A172 (cell line): ENCODE measurements around the gene DCLRE1C. TPM values are rescaled to one million over a fixed set of nuclear protein-coding genes. Genes with fewer than 3 reads are reported as not detected.
"Not testable (repeated sequence)": the region's sequence is repeated elsewhere in the genome, so short reads cannot be mapped to it uniquely, and the experiment has no call there.

Source experiments
- DNase-seq: peaks from one replicate; pipeline ENCODE4 v3.0.0-alpha.2; 2015; ENCODE audit warnings: low spot score
- total RNA-seq: library from RNA; depleted of rRNA; stranded (reverse); fragments of >200 nt; shearing (Covaris generic); gene quantifications from 2 replicates; pipeline ENCODE4 v1.2.3, GENCODE V29; 2014; rRNA removed

The DCLRE1C gene
- total RNA-seq: 13.3 and 14.4 TPM in 2 replicates

DNA sequence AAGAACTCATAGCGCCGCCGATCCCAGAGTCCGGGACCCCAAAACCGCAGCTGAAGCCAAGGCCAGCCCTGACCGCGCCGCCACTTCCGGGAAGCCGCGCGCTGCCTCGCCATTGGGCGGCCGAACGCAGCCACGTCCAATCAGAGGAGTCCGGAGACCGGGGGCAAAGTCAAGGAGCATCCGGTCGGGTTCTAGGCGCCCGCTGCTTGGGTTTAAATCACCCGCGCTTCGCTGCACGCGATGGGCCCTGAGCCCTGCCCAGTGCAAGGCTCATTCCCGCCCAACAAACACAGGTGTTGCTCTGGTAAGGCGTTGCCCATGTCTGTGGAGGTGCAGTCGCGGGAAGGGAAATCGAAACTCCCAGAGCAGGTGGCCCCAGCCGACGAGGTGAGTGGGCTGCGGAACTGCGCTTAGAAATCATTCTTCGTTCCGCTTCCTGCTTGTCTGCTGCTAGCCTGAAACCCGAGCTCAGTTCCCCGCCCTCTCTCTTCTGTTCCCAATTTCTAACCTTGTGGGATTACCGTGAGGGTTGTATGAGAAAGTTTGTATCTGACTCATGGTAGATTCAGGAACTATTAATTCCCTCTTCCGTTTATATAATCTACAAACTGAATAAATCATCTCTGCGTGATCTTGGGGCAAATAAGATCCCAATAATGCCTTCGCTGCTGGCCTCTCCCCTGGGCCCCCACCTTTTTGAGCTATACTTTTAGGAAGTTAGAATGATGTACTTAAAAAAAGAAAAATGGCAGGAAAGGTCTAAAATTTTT, at the start of gene DCLRE1C:
Gene DCLRE1C, minus strand, starts transcription at position 96 of the 770 bp plus-strand sequence. Its CDS starts 86 bp downstream, at position 10.
- peak; percentile 88 for DNase-seq

DNA sequence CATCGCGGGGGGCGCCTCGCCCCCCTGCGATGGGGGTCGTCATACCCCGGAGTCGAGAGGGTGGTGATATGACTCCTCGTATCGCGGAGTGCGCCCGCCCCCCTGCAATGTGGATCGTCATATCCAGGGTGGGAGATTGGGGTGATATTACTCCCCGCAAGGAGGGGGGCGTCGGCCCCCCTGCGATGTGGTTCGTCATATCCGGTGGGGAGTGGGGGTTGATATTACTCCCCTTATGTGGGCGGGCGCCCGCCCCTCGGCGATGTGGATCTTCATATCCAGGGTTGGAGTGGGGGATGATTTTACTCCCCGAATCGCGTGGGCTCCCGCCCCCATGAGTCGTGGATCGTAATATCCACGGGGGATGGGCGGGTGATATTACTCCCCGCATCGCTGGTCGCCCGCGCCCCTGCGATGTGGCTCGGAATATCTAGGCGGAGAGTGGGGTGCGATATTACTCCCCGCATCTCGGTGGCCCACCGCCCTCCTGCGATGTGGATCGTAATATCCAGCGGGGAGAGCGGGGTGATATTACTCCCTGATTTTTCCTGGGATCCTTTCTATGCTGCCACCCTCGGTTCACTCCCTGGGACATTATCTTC, 42.2 kb upstream of the DCLRE1C start:
- DNase-seq: no peak

DNA sequence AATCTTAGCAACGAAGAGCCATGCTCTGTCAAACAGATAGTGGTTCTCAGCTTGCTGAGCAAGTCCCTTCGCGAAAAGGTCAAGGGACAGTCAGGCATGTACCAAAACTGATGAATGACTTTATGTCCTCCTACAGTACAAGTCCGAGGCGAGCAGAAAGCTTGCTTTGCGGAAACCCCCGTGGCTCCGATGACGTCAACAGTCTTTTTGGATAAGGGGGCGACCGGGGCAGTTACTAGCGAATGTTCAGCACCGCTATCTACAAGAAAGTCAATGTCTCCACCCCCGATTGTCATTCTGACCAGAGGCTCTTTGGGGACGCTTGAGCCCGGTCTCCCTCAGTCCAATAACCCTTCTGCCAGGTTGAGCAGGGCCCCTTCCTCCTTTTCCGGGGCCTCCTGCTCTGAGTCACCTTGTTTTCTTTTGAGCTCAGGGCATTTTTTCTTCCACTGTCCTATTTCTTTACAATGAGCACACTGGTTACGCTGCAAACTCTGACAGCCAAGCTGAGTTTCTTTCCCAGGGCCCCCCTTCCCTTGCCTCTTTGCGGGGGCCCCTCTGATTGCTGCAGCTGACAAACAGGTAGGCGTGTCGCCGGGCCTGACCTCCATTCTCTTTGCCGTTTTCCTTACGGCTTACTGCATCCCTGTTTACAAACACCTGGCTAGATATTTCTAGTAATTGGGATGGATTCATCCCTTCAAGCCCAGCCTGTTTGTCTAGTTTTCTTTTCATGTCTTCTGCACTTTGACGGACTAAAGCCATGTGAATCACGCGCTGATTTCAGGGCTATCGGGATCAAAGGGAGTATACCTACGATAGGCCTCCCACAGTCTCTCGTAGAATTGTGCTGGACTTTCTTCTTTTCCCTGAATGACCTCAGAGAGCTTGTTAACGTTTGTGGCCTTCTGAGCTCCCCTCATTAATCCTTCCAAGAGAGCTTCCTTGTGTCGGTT, 39.9 kb upstream of the DCLRE1C start:
- not testable (repeated sequence) for DNase-seq

DNA sequence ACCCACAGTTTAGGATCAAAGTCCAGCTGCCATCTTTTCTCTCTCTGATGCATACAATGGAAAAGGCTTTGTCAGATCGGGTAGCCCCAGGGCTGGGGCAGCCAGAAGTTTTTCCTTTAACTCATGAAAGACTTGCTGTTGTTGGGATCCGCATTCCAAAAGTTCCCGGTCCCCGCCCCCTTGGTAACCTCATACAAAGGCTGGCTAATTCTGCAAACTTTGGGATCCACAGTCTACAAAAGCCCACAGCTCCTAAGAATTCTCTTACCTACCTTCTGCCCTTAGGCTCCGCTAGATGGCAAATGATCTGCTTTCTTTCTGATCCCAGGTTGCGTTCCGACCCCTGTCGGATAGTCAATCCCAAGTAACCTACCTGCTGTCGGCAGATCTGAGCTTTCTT, 38.4 kb upstream of the DCLRE1C start:
- not testable (repeated sequence) for DNase-seq

DNA sequence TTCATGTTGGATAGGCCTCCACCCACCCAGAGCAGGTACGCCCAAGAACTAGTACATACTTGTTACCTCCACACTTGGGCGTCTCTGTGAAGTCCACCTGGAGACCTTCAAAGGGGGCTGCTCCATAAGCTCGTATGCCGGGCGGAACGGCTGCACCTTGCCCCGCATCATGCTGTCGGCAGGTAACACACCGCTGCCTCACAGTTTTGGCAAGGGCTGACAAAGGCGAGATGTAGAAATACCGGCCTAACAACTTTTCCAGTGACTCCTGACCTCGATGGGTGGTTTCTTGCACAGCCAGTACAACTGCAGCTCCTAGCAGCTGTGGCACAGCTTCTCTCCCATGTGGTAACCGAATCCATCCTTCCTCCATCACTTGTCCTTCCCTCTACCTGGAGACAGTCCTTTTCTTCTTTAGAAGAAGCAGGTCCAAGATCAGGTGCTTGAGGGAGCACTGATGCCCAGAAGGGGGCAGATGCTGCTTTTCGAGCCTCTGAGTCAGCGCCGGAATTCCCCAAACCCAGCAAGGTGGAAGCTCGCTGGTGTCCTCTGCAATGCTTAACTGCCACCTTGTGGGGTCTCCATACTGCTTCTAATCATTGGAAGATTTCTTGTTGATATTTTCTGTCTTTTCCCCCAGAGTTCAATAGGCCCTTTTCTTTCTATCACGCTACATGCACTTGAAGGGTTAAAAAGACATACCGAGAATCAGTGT, 37.3 kb upstream of the DCLRE1C start:
- DNase-seq: peak; percentile 39

DNA sequence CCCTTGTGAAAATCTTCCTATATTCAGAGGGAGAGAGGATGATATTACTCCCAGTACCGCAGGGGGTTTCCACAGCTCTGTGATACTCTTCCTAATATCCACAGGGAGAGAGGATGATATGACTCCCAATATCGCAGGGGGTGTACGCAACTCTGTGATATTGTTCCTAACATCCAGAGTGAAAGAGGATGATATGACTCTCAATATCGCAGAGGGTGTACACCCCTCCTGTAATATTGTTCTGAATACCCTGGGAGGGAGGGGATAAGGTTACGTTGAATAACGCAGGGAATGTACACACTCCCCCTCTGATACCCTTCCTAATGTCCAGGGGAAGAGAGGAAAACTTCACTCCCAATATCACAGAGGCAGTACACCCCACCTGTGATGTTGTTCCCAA, 35.7 kb upstream of the DCLRE1C start:
- DNase-seq: not testable (repeated sequence)

DNA sequence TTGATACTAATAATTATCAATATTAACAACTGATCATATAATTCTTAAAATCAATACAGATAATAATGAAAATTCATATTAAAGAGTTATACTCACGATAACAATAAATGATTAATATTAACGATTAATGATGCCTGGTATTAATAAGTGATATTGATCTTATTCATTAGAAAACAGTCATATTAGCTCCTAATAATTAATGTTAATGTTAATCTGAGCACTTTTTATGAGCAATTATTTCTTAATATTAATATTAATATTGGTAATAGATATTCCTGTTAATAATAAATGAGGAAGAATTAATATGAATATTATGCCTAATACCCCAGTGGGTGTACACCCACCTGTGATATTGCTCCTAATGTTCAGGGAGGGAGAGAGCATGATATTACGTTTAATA, 28.8 kb upstream of the DCLRE1C start:
- no peak for DNase-seq

DNA sequence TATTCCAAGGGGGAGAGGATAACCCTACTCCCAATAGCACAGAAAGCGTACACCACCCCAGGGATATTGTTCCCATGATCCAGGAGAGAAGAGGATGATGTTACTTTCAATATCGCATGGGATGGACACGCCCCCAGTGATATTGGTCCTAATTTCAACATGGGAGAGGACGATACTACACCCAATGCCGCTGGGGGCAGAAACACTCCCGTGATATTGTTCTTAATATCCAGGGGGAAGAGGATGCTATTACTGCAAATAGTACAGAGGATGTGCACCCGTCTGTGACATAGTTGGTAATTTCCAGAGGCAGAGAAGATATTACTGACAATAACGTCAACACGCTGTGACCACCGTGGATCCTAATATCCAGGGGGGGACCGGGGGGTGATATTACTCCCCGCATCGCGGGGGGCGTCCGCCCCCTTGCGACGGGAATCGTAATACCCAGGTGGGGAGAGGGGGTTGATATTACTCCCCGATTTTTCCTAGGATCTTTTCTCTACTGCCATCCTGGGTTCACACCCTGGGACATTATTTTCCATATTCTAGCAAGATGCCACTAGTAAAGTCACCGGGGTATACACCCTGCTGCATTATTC, 21.9 kb upstream of the DCLRE1C start:
- no peak for DNase-seq

DNA sequence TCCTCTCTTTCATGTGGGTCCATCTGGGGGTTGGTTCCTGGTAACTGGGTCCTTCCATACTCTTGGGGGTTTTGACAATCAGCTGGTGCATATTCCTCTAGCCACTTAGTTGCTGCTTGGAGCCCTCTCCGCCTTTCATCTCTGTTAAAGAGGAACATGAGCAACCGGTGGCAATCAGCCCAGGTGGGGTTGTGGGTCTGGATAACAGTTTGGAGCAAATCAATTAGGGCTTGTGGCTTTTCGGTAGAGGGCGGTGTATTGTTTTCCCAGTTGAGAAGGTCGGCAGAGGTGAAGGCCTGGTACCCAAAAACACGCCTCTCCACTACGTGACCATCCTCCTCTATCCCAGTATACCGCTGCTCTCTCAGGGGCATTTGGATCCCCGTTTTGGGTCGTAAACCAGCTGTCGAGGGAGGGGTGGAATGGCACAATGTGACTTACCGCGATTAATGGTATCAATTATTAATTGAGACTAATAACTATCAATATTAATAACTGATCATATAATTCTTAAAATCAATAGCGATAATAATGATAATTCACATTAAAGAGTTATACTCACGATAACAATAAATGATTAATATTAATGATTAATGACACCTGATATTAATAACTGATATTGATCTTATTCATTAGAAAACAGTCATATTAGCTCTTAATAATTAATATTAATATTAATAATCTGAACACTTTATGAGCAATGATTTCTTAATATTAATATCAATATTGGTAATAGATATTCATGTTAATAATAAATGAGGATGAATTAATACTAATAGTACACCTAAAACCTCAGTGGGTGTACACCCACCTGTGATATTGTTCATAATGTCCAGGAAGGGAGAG, 20.5 kb upstream of the DCLRE1C start:
- not testable (repeated sequence) for DNase-seq

DNA sequence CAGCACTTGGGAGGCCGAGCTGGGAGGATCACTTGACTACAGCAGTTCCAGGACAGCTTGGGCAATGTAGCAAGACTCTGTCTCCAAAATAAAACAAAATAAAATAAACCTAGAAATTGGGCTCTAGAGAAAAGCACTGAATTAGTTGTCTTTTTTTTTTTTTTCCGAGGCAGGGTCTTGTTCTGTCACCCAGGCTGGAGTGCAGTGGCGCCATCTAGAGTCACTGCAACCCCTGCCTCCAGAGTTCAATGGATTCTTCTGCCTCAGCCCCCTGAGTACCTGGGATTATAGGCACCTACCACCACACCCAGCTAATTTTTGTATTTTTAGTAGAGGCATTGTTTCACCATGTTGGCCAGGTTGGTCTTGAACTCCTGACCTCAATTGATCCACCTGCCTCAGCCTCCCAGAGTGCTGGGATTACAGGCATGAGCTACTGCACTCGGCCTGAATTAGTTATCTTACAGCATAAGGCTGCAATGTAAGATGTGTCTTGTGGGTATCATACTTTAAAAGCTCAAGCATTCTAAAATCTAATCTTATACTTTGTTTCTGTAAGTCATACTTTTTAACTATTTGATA, 18.1 kb upstream of the DCLRE1C start:
- no peak for DNase-seq

DNA sequence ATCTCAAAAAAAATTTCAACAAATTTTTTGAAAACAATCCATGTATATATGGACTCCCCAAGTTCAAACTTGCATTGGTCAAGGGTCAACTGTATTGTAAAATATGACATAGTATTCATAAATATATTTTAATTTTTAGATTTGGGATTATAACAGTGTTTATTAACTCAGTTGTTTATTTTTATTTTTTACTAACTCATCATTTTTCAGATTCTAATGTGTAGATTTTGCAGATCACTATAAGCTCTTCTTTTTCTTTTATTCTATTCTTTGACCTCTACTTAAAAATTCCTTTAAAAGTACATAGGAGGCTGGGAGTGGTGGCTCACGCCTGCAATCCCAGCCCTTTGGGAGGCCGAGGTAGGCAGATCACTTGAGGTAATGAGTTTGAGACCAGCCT, 14.0 kb upstream of the DCLRE1C start:
- no peak for DNase-seq

DNA sequence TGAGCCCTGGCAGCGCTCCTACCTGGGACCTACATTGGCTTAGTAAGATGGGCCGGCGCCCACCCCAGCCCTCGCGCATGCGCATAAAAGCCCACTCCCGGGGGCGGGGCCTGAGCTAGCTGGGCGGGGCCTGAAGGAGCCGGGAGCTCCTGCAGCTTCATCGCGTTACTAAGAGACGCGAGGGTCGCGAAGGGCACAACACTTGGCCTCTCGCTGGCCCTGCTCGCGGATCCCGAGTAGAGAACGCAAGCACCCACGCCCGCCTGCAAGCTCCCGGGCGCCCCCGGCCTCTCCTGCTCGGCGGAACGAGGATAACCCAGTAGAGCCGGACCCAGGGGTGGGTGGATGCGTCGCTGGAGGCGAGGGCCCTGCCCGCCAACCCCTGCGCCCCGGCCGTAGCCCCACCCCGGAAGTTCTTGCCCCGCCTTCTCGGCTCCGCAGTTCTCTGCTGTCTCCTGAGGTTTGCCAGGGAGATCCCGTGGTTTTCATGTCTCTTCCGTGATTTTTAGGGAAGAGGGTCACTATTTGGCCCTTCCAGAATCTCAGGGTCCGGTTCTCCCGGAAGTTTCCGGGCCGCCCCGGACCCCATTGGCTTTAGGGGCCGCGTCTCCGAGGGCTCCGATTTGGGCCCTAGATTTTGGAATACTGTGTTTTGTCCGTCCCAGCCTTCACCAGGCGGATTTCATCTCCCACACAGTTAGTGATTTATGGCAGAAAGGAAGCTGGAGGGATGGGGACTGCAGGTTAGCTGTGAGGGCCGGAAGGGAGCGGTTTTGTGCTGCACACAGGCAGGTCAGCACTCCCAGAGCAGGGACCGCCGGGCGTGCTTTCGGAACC, 5.5 kb upstream of the DCLRE1C start, which contains the start of gene MEIG1:
Gene MEIG1, plus strand, starts transcription at position 168 of the 837 bp plus-strand sequence. CDS start 7,081 bp downstream, outside the sequence.
- DNase-seq: peak; percentile 93

DNA sequence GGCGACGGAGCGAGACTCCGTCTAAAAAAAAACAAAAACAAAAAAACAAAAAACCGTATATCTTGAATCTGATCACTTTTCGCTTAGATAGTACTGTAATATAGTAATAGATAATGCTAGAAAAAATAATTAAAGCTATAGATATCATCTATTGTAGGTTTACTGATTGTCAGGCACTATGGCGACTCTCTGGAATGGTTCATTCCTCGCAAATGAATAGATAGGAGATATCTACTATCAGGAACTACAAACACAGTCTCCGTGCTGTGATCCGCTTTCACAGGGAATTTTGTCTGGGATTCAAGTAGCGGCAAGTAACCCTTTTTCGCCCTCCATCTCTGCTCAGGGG, 5.0 kb upstream of the DCLRE1C start:
- DNase-seq: no peak

DNA sequence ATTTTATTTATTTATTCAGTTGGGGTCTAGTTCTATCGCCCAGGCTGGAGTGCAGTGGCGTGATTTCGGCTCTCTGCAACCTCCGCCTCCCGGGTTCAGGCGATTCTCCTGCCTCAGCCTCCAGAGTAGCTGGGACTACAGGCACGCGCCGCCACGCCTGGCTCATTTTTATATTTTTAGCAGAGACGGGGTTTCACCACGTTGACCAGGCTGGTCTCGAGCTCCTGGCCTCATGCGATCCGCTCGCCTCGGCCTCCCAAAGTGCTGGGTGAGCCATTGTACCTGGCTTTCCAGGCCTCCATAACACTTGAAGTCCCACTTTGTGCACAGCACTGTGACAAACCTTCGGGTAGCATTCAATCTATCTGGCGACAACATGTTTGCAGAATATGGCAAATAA, 1.0 kb upstream of the DCLRE1C start:
- no peak for DNase-seq

DNA sequence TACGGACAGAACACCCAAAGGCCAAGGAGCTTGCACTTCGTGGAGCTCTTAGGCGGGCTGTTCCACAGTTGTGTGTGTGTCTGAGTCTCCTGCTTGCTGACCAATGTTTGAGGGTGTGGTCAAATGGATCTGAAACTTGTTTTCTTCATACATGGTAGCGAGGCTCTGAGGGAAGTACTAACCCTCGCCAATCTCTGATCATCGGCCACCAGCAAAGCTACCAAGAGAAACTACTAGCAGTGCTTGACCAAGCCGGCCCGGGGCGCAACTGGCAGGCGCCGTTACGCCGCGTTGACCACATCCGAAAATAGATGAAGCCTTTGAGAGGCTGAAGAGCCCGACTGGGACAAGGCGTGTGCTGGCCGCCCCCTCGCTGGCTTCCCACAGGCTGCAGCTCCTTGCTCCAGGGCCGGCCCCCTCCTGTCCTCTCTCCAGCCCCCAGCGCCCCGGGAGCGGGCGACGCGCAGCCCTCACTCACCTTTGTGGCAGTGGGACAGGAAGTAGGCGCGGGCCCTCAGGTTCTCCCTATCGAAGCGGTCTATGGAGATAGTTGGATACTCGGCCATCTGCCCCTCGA, 384 bp downstream of the DCLRE1C start:
- DNase-seq: peak; percentile 51

DNA sequence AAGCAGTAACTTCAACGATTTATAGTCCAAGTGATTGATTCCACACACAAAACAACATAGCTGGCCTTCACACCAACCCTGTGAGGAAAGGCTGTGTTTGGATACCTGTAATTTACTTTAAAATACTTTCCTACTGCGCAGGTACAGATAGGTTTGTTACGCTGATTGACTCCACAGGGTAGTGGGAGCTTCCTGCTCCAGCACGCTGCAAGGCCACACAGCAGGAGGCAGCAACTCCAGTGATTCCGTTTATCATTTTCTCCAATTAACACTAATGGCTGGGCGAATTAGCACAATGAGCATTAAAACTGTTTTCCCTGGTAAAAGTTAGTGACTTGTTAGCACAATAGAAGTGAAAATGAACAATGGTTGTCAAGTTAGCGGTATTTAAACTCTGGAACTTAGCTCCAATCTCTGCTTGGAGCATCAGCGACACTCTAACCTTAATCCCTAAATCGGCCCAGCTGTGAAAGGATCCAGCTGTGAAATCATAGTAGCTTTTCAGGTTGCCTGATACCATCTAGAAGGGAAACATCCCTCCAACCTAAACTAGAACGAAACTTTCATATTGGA, 959 bp downstream of the DCLRE1C start:
- DNase-seq: peak; percentile 16

DNA sequence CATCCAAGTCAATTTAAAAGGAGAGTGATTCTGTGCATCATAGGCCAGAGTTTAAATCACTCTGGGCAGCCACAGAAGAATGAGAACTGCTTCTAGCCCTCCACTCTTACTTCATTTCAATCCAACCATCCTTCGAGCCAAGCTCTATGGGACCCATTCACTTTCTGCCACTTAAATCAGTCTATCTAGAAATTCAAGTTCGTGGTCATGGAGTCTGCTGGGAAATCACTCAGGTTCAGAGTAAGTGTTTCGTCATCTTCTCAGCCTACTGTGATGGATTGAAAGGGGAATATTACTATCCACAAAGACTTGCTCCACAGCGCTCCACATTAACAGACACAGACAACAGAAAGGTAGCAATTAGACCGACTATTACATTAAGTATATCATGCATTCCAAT, 4.6 kb downstream of the DCLRE1C start:
- DNase-seq: no peak

DNA sequence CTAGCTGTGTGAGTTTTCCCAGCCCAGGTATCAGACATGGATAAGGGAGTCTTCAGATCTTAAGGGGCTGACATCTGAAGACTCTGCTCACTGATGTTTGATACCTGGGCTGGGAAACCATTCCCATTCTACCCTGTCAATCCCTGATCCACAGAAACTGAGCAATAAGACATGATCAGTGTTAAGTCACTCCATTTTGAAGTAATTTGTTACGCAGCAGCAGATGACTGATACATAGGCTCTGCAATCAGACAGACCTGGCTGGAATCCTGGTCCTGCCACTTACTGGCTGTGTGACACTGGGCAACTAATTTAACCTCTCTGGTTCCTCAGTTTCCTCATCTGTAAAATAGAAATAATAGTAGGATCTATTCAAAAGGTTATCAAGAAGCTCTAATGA, 6.6 kb downstream of the DCLRE1C start:
- no peak for DNase-seq
